ENCODE measurements around the gene PANX2. TPM values are rescaled to one million over a fixed set of nuclear protein-coding genes. Genes with fewer than 3 reads are reported as not detected.
"Not testable (repeated sequence)": the region's sequence is repeated elsewhere in the genome, so short reads cannot be mapped to it uniquely, and the experiment has no call there.

The PANX2 gene
- total RNA-seq, 1 donor from 2014 or later: 3.0 TPM

DNA sequence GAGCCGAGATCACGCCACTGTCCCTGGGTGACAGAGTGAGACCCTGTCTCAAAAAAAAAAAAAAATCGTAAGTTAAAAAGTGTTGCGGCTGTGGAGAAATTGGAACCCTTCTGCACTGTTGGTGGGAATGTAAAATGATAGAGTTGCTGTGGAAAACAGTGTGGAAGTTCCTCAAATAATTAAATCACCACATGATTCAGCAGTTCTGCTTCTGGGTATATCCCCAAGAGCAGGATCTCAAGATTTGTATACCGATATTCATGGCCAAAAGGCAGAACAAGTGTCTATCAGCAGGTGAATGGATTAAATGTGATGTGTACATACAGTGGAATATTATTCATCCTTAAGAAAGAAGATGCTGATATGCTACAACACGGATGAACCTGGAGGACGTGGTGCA is 34.0 kb downstream of the PANX2 start:
- peaks cover 22% of the 10 kb centered on the region for H3K4me1 ChIP-seq
- H3K27ac ChIP-seq: no peak overlapping the region
- TF ChIP-seq, protein P1, sequence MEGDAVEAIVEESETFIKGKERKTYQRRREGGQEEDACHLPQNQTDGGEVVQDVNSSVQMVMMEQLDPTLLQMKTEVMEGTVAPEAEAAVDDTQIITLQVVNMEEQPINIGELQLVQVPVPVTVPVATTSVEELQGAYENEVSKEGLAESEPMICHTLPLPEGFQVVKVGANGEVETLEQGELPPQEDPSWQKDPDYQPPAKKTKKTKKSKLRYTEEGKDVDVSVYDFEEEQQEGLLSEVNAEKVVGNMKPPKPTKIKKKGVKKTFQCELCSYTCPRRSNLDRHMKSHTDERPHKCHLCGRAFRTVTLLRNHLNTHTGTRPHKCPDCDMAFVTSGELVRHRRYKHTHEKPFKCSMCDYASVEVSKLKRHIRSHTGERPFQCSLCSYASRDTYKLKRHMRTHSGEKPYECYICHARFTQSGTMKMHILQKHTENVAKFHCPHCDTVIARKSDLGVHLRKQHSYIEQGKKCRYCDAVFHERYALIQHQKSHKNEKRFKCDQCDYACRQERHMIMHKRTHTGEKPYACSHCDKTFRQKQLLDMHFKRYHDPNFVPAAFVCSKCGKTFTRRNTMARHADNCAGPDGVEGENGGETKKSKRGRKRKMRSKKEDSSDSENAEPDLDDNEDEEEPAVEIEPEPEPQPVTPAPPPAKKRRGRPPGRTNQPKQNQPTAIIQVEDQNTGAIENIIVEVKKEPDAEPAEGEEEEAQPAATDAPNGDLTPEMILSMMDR (IDR thresholded peaks at IDR 0.05): no peak
- DNase-seq: no peak
- H3K27me3 ChIP-seq: no peaks in the 10 kb centered on the region
- no peak overlapping the region for H3K4me3 ChIP-seq
- peaks cover 34% of the 10 kb centered on the region for H3K36me3 ChIP-seq
- no peaks in the 10 kb centered on the region for H3K9me3 ChIP-seq
- ATAC-seq: no peak
- intact Hi-C loops (cut with DNase I): no loop called here

DNA sequence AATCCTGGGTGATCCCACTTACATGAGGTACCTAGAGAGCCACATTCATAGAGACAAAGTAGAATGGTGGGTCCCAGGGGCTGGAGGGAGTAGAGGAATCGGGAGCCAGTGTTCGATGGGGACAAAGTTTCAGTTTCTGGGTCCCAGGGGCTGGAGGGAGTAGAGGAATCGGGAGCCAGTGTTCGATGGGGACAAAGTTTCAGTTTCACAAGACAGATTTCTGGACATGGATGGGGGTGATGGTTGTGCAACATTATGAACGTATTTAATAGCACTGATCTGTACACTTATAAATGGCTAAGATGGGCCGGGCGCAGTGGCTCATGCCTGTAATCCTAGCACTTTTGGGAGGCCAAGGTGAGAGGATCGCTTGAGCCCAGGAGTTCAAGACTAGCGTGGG is 34.5 kb downstream of the PANX2 start:
- Histone ChIP-seq H3K36me3 (peaks cover 34% of the 10 kb centered on the region), H3K4me1 (peaks cover 17% of the 10 kb centered on the region)
- H3K4me3 ChIP-seq; H3K9me3 ChIP-seq; H3K27ac ChIP-seq; DNase-seq; H3K27me3 ChIP-seq; ATAC-seq; intact Hi-C loops (cut with DNase I): not testable (repeated sequence)

DNA sequence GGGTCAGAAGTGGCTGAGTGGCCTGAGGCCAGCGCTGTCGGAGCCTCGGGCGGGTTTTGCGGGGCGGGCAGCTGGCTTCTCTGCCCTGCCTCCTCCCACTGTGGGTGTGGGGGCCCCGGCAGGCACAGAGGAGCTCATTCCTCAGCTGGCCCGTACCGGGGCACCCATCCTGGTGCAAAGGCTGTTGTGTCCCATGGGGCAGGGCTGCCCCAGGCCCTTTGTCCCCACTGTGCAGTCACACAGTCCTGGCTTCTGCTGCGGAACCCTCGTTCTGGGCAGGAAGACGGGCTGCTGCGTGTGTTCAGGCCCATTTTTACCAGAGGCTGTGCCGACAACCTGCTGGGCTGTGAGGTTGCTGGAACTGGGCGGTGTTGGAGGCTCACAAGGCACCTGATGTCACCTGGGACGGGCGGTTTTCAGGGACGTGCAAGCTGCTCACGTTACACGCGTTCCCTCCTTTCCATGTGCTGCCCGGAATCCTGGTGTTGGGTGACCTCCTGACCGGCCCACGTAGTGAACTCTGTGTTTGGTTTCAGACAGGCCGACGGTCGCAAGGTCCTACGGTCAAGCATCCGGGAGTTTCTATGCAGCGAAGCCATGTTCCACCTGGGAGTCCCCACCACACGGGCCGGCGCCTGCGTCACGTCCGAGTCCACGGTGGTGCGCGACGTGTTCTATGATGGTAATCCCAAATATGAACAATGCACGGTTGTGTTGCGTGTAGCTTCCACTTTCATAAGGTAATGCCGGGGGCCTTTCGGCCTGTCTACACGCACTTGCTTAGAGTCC is 35.4 kb downstream of the PANX2 start:
- no peaks in the 10 kb centered on the region for H3K9me3 ChIP-seq
- DNase-seq (no peak), ATAC-seq (no peak)
- H3K4me3 ChIP-seq: no peak overlapping the region
- intact Hi-C loops (cut with DNase I): no loop called here
- H3K4me1 ChIP-seq: peaks cover 16% of the 10 kb centered on the region
- H3K27ac ChIP-seq: no peak overlapping the region
- no peaks in the 10 kb centered on the region for H3K27me3 ChIP-seq
- H3K36me3 ChIP-seq: peaks cover 42% of the 10 kb centered on the region
- TF ChIP-seq, protein P1 (IDR thresholded peaks at IDR 0.05): no peak

DNA sequence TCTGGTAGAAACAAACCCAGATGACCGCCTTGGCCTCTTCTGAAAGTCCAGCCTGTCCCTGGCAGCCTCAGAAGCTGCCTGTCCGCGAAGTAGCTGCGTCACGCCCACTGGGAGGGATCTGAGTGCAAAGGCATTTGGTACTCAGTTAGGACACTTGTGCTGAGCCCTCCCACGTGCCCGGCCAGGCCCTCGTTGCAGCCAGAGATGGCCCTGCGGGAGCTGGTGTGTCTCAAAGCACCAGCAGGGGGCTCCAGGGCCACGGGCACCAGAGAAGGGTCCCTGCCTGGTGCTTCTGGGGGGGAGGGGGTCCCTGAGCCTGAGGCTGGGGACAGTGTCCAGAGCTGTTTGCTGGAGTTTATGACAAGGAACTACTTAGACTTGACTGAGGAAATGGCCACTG is 36.1 kb downstream of the PANX2 start:
- intact Hi-C loops (cut with DNase I): no loop called here
- Histone ChIP-seq H3K27ac (no peak overlapping the region), H3K4me3 (no peak overlapping the region), H3K4me1 (peaks cover 16% of the 10 kb centered on the region), H3K36me3 (peaks cover 48% of the 10 kb centered on the region), H3K9me3 (no peaks in the 10 kb centered on the region), H3K27me3 (no peaks in the 10 kb centered on the region)
- DNase-seq: peak; percentile 86
- TF ChIP-seq, protein P1 (IDR thresholded peaks at IDR 0.05): peak; percentile 49
- peak; percentile 77 for ATAC-seq

DNA sequence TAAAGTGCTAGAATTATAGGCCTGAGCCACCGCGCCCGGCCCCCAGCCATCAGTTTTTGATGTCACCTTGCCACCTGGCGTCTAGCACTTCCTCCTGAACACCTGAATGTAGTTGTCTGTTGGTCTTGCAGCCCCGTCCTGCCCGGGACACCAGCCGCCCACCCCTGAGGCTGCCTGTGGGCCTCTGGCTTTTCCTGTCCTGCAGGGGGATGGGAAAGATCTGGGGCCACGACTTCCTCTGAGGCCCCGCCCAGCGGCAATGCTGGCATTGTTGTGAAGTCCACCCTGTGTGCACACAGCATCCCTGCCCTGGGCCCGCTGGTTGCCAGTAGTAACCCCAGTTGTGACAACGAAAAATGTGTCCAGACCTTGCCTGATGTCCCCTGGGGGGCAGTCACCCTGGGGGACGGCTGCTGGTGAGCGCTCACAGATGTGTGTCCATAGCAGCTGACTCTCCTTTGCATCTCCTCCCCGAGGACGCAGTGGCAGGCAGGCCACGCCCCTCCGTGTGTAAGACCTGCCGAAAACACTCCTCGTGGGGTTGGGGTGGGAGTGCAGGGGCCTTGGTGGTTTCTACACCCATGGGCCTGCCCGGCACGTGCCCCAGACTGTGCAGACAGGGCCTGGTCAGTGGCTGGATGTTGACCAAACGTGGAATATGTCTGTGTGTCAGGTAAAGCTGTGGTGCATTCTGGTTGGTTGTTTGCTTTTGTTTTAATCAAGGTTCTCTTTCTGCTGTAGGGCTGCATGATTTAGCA is 37.0 kb downstream of the PANX2 start:
- DNase-seq (no peak), ATAC-seq (peak; percentile 3)
- Histone ChIP-seq H3K4me1 (peaks cover 10% of the 10 kb centered on the region), H3K27me3 (no peaks in the 10 kb centered on the region), H3K4me3 (no peak overlapping the region), H3K36me3 (peaks cover 58% of the 10 kb centered on the region), H3K27ac (no peak overlapping the region), H3K9me3 (no peaks in the 10 kb centered on the region)
- intact Hi-C loops (cut with DNase I): no loop called here
- TF ChIP-seq, protein P1 (IDR thresholded peaks at IDR 0.05): no peak

DNA sequence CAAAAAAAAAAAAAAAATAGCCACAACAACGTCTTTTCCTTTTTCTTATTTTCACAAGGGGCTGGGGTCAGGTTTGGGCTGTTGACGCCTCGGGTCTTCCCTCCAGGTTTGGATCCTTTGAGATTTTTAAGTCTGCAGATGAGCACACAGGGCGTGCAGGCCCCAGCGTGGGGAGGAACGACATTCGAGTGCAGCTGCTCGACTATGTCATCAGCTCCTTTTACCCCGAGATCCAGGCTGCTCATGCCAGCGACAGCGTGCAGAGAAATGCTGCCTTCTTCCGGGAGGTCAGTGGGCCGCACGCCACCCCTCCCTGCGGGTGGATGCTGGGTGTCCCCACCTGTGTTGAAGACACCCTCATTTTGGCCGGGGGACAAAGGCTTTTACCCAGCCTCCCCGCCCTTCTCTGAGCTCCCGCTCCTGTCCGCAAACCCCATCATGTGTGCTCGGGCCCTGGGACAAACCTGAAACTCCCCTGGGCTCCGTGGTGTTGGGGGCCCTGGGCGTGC is 38.0 kb downstream of the PANX2 start:
- H3K4me3 ChIP-seq: no peak overlapping the region
- intact Hi-C loops (cut with DNase I): no loop called here
- ATAC-seq: no peak
- H3K36me3 ChIP-seq: peaks cover 66% of the 10 kb centered on the region
- H3K27ac ChIP-seq: no peak overlapping the region
- H3K27me3 ChIP-seq: no peaks in the 10 kb centered on the region
- H3K4me1 ChIP-seq: peaks cover 9% of the 10 kb centered on the region
- no peak for DNase-seq
- H3K9me3 ChIP-seq: no peaks in the 10 kb centered on the region
- TF ChIP-seq, protein P1 (IDR thresholded peaks at IDR 0.05): no peak
